Prostate gland (tissue), 2 donors: ENCODE results near the gene TRPT1.

ENCODE experiments used
- POLR2A ChIP-seq: fragments of 450-650 bp; IDR thresholded peaks from one replicate; pipeline ENCODE4 v1.6.1; 2016; ENCODE audit warnings: antibody characterized with exemption, mild to moderate bottlenecking
- TF ChIP-seq, protein P1 (sequence below), 4 experiments: fragments of 200-600 bp in 2 of 4; fragments of 450-650 bp in 2 of 4; sonication (generic) in 2 of 4; IDR thresholded peaks; 1 replicate in 3 of 4; 2 replicates in 1 of 4; pipeline ENCODE4 v1.5.1; 2016 to 2019; ENCODE audit warnings: antibody characterized with exemption in 4 of 4, mild to moderate bottlenecking in 2 of 4, moderate library complexity in 2 of 4

GRCh38 chr11:64210301-64211020 lies 15.5 kb downstream of the TRPT1 start:
- TF ChIP-seq, protein P1, sequence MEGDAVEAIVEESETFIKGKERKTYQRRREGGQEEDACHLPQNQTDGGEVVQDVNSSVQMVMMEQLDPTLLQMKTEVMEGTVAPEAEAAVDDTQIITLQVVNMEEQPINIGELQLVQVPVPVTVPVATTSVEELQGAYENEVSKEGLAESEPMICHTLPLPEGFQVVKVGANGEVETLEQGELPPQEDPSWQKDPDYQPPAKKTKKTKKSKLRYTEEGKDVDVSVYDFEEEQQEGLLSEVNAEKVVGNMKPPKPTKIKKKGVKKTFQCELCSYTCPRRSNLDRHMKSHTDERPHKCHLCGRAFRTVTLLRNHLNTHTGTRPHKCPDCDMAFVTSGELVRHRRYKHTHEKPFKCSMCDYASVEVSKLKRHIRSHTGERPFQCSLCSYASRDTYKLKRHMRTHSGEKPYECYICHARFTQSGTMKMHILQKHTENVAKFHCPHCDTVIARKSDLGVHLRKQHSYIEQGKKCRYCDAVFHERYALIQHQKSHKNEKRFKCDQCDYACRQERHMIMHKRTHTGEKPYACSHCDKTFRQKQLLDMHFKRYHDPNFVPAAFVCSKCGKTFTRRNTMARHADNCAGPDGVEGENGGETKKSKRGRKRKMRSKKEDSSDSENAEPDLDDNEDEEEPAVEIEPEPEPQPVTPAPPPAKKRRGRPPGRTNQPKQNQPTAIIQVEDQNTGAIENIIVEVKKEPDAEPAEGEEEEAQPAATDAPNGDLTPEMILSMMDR (IDR thresholded peaks at IDR 0.05): no peak
- no peak for TF ChIP-seq POLR2A
